ENCODE measurements around the gene PDILT.

- no peak for TF ChIP-seq CTCF (IDR thresholded peaks at IDR 0.05)
- no peak for TF ChIP-seq POLR2A (IDR thresholded peaks at IDR 0.05)
- no peak for TF ChIP-seq EP300 (IDR thresholded peaks at IDR 0.05)
Observed at GRCh38 chr16:20395946-20396345, 8.6 kb downstream of the PDILT start.
